ENCODE data around the gene ZEB1. TPM values are rescaled to one million over a fixed set of nuclear protein-coding genes. Genes with fewer than 3 reads are reported as not detected.
A peak's percentile ranks its signal among the peaks of the same experiment; 100 is the strongest.
"Not testable (repeated sequence)": the region's sequence is repeated elsewhere in the genome, so short reads cannot be mapped to it uniquely, and the experiment has no call there.

The ZEB1 gene
- total and polyA plus RNA-seq, 7 donors: 5.5 to 255 (median 215) TPM

- H3K4me3 ChIP-seq: no peak overlapping the region
- 87 to 90% methylated on average over 11 of the region's 11 CpGs for WGBS, 2 donors
- H3K36me3 ChIP-seq: peaks cover 10 to 58% (median 26%) of the 10 kb centered on the region in 4 donors
- intact Hi-C loops (cut with DNase I): no loop called here
- no peak overlapping the region for H3K27ac ChIP-seq
- TF ChIP-seq CTCF (IDR thresholded peaks at IDR 0.05) (no peak), POLR2AphosphoS5 (IDR thresholded peaks at IDR 0.05) (no peak), POLR2A (IDR thresholded peaks at IDR 0.05) (no peak), EP300 (IDR thresholded peaks at IDR 0.05) (no peak)
- H3K9me3 ChIP-seq: no peaks in the 10 kb centered on the region
- H3K4me1 ChIP-seq: peaks cover 0 to 5% (median 0%) of the 10 kb centered on the region in 4 donors
- H3K27me3 ChIP-seq: no peaks in the 10 kb centered on the region
- DNase-seq: no peak
Observed at GRCh38 chr10:31526681-31527080, 207.7 kb downstream of the ZEB1 start.

- Histone ChIP-seq H3K9me3 (no peaks in the 10 kb centered on the region), H3K4me3 (no peak overlapping the region), H3K4me1 (peaks cover 0 to 5% (median 0%) of the 10 kb centered on the region in 4 donors), H3K36me3 (peaks cover 10 to 42% (median 24%) of the 10 kb centered on the region in 4 donors), H3K27ac (no peak overlapping the region), H3K27me3 (no peaks in the 10 kb centered on the region)
- intact Hi-C loops (cut with DNase I): no loop called here
- no peak for DNase-seq
- no peak for TF ChIP-seq POLR2AphosphoS5 (IDR thresholded peaks at IDR 0.05)
- TF ChIP-seq EP300 (IDR thresholded peaks at IDR 0.05): no peak
- TF ChIP-seq POLR2A (IDR thresholded peaks at IDR 0.05): no peak
- TF ChIP-seq CTCF (IDR thresholded peaks at IDR 0.05): no peak
Observed at GRCh38 chr10:31528831-31529230, 209.8 kb downstream of the ZEB1 start.

GRCh38 chr10:31536302-31536701, 217.3 kb downstream of the ZEB1 start:
- Histone ChIP-seq H3K9me3 (no peaks in the 10 kb centered on the region), H3K36me3 (no peaks in the 10 kb centered on the region), H3K4me1 (peaks cover 0 to 10% (median 5%) of the 10 kb centered on the region in 4 donors), H3K27ac (peak overlapping the region in 2 of 4 donors; percentile 9 to 44), H3K27me3 (no peaks in the 10 kb centered on the region), H3K4me3 (no peak overlapping the region)
- intact Hi-C loops (cut with DNase I): loop anchor here (5.0 kb wide), 1 partner anchor 61 kb away; no protein-coding TSS in a partner anchor
- no peak for DNase-seq
- TF ChIP-seq POLR2AphosphoS5 (IDR thresholded peaks at IDR 0.05): peak in 2 of 4 donors; percentile 13 to 27
- no peak for TF ChIP-seq EP300 (IDR thresholded peaks at IDR 0.05)
- WGBS, 2 donors: 42 to 65% methylated on average over 3 of the region's 3 CpGs

- peak in 1 of 4 donors; percentile 16 for TF ChIP-seq POLR2AphosphoS5 (IDR thresholded peaks at IDR 0.05)
- TF ChIP-seq POLR2A (IDR thresholded peaks at IDR 0.05): no peak
- no peaks in the 10 kb centered on the region for H3K4me1 ChIP-seq
- H3K27me3 ChIP-seq: no peaks in the 10 kb centered on the region
- no peaks in the 10 kb centered on the region for H3K36me3 ChIP-seq
- no peak overlapping the region for H3K27ac ChIP-seq
- WGBS, 2 donors: 66 to 72% methylated on average over 2 of the region's 2 CpGs
- intact Hi-C loops (cut with DNase I): no loop called here
- H3K4me3 ChIP-seq: no peak overlapping the region
- DNase-seq: no peak
- no peaks in the 10 kb centered on the region for H3K9me3 ChIP-seq
Observed at GRCh38 chr10:31549896-31550295, 230.9 kb downstream of the ZEB1 start.

GRCh38 chr10:31554556-31554955, 235.5 kb downstream of the ZEB1 start:
- WGBS, 2 donors: 83 to 93% methylated on average over 2 of the region's 2 CpGs
- Histone ChIP-seq H3K27ac (no peak overlapping the region), H3K9me3 (peaks cover 0 to 13% (median 6%) of the 10 kb centered on the region in 4 donors), H3K4me1 (no peaks in the 10 kb centered on the region), H3K4me3 (no peak overlapping the region), H3K36me3 (no peaks in the 10 kb centered on the region), H3K27me3 (no peaks in the 10 kb centered on the region)
- intact Hi-C loops (cut with DNase I): no loop called here
- no peak for DNase-seq
- no peak for TF ChIP-seq POLR2AphosphoS5 (IDR thresholded peaks at IDR 0.05)
- TF ChIP-seq POLR2A (IDR thresholded peaks at IDR 0.05): no peak
- TF ChIP-seq EP300 (IDR thresholded peaks at IDR 0.05): no peak
- no peak for TF ChIP-seq CTCF (IDR thresholded peaks at IDR 0.05)

GRCh38 chr10:31557854-31558253, 238.8 kb downstream of the ZEB1 start:
- Histone ChIP-seq H3K9me3 (peaks cover 0 to 17% (median 7%) of the 10 kb centered on the region in 4 donors), H3K27me3 (no peaks in the 10 kb centered on the region), H3K4me1 (no peaks in the 10 kb centered on the region), H3K4me3 (no peak overlapping the region), H3K27ac (no peak overlapping the region), H3K36me3 (no peaks in the 10 kb centered on the region)
- no peak for DNase-seq
- 87 to 95% methylated on average over 1 of the region's 1 CpG for WGBS, 2 donors
- TF ChIP-seq POLR2A (IDR thresholded peaks at IDR 0.05) (no peak), POLR2AphosphoS5 (IDR thresholded peaks at IDR 0.05) (no peak), CTCF (IDR thresholded peaks at IDR 0.05) (no peak), EP300 (IDR thresholded peaks at IDR 0.05) (no peak)
- intact Hi-C loops (cut with DNase I): no loop called here

GRCh38 chr10:31568252-31568861, 249.3 kb downstream of the ZEB1 start:
- intact Hi-C loops (cut with DNase I); H3K36me3 ChIP-seq; H3K27ac ChIP-seq; H3K4me1 ChIP-seq; H3K27me3 ChIP-seq; H3K9me3 ChIP-seq; H3K4me3 ChIP-seq; DNase-seq: not testable (repeated sequence)
- WGBS, 2 donors: 72 to 84% methylated on average over 3 of the region's 3 CpGs

Data from sigmoid colon (tissue), 7 donors.